Measurements from ENCODE around the gene APOC1.

Gene APOC1

GRCh38 chr19:44930088-44930487 lies 15.7 kb downstream of the APOC1 start:
- TF ChIP-seq TAF1 (IDR thresholded peaks at IDR 0.05; ENCODE audit: borderline replicate concordance, insufficient read depth, low read length) (no peak), FOXP2 (optimal IDR thresholded peaks at IDR 0.05; ENCODE audit: borderline replicate concordance, extremely low read depth, extremely low read length, insufficient read depth) (no peak), REST (IDR thresholded peaks at IDR 0.05; ENCODE audit: insufficient read depth in 1 of 2, low read depth in 2 of 2, low read length in 2 of 2) (no peak), POLR2AphosphoS5 (IDR thresholded peaks at IDR 0.05; ENCODE audit: low read depth, low read length) (no peak), SIN3A (IDR thresholded peaks at IDR 0.05; ENCODE audit: borderline replicate concordance, insufficient read depth, low read length) (no peak)

DNA sequence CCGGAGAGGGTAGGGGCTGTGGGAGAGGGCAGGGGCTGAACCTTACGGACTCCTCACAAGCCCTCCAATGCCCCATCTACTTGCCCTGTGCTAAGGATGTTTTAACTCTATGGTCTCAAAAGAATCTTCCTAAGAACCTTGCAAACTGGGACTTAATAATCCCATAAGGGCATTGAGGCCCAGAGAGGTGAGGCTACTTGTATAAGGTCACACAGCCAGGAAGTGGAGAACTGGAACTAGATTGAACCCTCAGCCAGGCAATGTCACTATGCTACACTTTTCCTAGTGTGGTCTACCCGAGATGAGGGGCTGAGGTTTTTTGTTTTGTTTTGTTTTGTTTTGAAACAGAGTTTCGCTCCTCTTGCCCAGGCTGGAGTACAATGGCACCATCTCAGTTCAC lies 17.1 kb downstream of the APOC1 start:
- no peak for TF ChIP-seq POLR2AphosphoS5 (IDR thresholded peaks at IDR 0.05; ENCODE audit: low read depth, low read length)
- no peak for TF ChIP-seq SIN3A (IDR thresholded peaks at IDR 0.05; ENCODE audit: borderline replicate concordance, insufficient read depth, low read length)
- TF ChIP-seq TAF1 (IDR thresholded peaks at IDR 0.05; ENCODE audit: borderline replicate concordance, insufficient read depth, low read length) = no peak
- no peak for TF ChIP-seq REST (IDR thresholded peaks at IDR 0.05; ENCODE audit: insufficient read depth in 1 of 2, low read depth in 2 of 2, low read length in 2 of 2)
- no peak for TF ChIP-seq FOXP2 (optimal IDR thresholded peaks at IDR 0.05; ENCODE audit: borderline replicate concordance, extremely low read depth, extremely low read length, insufficient read depth)

DNA sequence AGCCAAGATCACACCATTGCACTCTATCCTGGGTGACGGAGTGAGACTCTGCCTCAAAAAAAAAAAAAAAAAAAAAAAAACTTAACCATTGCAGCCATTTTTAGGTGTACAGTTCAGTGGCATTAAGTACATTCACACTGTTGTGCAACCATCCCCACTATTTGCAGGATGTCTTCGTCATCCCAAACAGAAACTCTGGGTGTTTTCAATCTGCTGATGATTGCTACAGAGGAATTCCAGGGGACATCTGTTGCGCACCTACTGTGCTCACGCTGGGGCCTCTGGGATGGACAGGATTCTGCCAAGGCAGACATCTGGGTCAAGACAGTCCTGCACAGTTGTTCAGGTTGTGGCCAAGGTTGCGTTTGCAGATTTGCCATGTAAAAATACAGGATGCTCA lies 25.3 kb downstream of the APOC1 start:
- TF ChIP-seq SIN3A (IDR thresholded peaks at IDR 0.05; ENCODE audit: borderline replicate concordance, insufficient read depth, low read length) (no peak), FOXP2 (optimal IDR thresholded peaks at IDR 0.05; ENCODE audit: borderline replicate concordance, extremely low read depth, extremely low read length, insufficient read depth) (no peak), POLR2AphosphoS5 (IDR thresholded peaks at IDR 0.05; ENCODE audit: low read depth, low read length) (no peak), REST (IDR thresholded peaks at IDR 0.05; ENCODE audit: insufficient read depth in 1 of 2, low read depth in 2 of 2, low read length in 2 of 2) (no peak), TAF1 (IDR thresholded peaks at IDR 0.05; ENCODE audit: borderline replicate concordance, insufficient read depth, low read length) (no peak)

DNA sequence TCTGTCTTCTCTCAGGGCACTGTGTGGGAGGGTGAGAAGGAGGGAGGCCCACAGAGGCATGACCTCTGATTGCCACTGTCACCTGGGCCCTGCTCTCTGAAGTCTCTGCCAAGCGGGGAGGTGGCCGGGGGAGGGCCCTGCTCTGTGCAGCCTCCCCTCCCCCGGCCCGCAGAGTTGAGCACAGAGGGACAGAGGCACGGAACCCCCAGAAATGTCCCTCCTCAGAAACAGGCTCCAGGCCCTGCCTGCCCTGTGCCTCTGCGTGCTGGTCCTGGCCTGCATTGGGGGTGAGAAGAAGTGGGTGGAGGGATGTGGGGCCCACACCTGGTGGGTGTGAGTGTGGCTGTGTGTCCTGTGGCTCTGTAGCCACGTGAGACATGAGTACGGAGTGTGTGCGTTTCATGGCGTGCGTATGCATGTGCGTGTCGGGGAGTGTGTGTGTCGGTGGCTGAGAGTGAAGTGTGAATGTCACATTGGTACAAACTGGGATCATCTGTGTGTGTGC lies 27.7 kb downstream of the APOC1 start, which contains the start of gene APOC4:
TSS of gene APOC4 (plus strand) at position 171 of the 505 bp plus-strand sequence. CDS start at position 212, 41 bp downstream.
- TF ChIP-seq POLR2AphosphoS5 (IDR thresholded peaks at IDR 0.05; ENCODE audit: low read depth, low read length) = no peak
- no peak for TF ChIP-seq FOXP2 (optimal IDR thresholded peaks at IDR 0.05; ENCODE audit: borderline replicate concordance, extremely low read depth, extremely low read length, insufficient read depth)
- no peak for TF ChIP-seq SIN3A (IDR thresholded peaks at IDR 0.05; ENCODE audit: borderline replicate concordance, insufficient read depth, low read length)
- no peak for TF ChIP-seq TAF1 (IDR thresholded peaks at IDR 0.05; ENCODE audit: borderline replicate concordance, insufficient read depth, low read length)
- TF ChIP-seq REST (IDR thresholded peaks at IDR 0.05; ENCODE audit: insufficient read depth in 1 of 2, low read depth in 2 of 2, low read length in 2 of 2) = no peak

Data from PFSK-1 (cell line).